Gastrocnemius medialis (tissue), 4 donors: ENCODE data around the gene LIG4. TPM values are rescaled to one million over a fixed set of nuclear protein-coding genes. Genes with fewer than 3 reads are reported as not detected.

ENCODE experiments used
- ATAC-seq, 2 donors: fragments of 150-250 bp; one replicate each; pipeline ENCODE4 v1.9.1; 2016
- DNase-seq, 2 donors: peaks; one replicate each; pipeline ENCODE4 v3.0.0-alpha.2; 2019
- H3K27ac ChIP-seq, 4 donors: fragments of 200-600 bp; sonication (generic); 1 replicate in 1 of 4; 2 replicates in 3 of 4; pipeline ENCODE4 v1.5.1; 2016 to 2018; ENCODE audit warnings: mild to moderate bottlenecking in 2 of 4, moderate library complexity in 1 of 4
- H3K27me3 ChIP-seq, 3 donors: fragments of 200-600 bp; sonication (generic) in 2 of 3; 1 replicate in 1 of 3; 2 replicates in 2 of 3; pipeline versions ENCODE4 v1.5.1 to v1.6.0; 2016 to 2019; ENCODE audit warnings: mild to moderate bottlenecking in 1 of 3, moderate library complexity in 1 of 3
- H3K36me3 ChIP-seq, 2 donors: fragments of 200-600 bp; sonication (generic) in 1 of 2; one replicate each; pipeline ENCODE4 v1.5.1; 2017 to 2018
- H3K4me1 ChIP-seq, 2 donors: fragments of 200-600 bp; sonication (generic) in 1 of 2; one replicate each; pipeline ENCODE4 v1.5.1; 2016 to 2017; ENCODE audit warnings: mild to moderate bottlenecking in 2 of 2
- H3K4me3 ChIP-seq, 4 donors: fragments of 200-600 bp; sonication (generic) in 3 of 4; 1 replicate in 1 of 4; 2 replicates in 3 of 4; pipeline ENCODE4 v1.5.1; 2016 to 2019; ENCODE audit warnings: mild to moderate bottlenecking in 2 of 4
- H3K9me3 ChIP-seq, 3 donors: fragments of 200-600 bp; sonication (generic) in 2 of 3; 1 replicate in 1 of 3; 2 replicates in 2 of 3; pipeline ENCODE4 v1.5.1; 2016 to 2019
- POLR2A ChIP-seq, 2 donors: fragments of 450-650 bp; IDR thresholded peaks; one replicate each; pipeline ENCODE4 v1.6.1; 2017; ENCODE audit warnings: antibody characterized with exemption in 2 of 2, mild to moderate bottlenecking in 2 of 2, moderate library complexity in 2 of 2
- in situ Hi-C, 4 donors: fragments of 200-750 bp; cut with MboI; loops; one replicate each; pipeline versions ENCODE4 v1.15.0 to v1.8.0; 2017; ENCODE audit warnings: low sequenced_read_pairs in 4 of 4
- intact Hi-C: fragments of 100-400 bp; cut with DNase I; formaldehyde crosslinking; loops from one replicate; pipeline ENCODE4 v1.15.1; 2023; ENCODE audit warnings: low total_unique reads
- total RNA-seq, 4 donors: library from RNA; depleted of rRNA; stranded (reverse); fragments of >200 nt; gene quantifications; one replicate each; pipeline versions ENCODE4 v1.1.0 to v1.2.3, GENCODE V29; 2016
- TF ChIP-seq, protein P1 (sequence below), 5 experiments: fragments of 450-650 bp in 3 of 5; fragments of 200-600 bp in 2 of 5; sonication (generic) in 2 of 5; IDR thresholded peaks in 4 of 5; conservative IDR thresholded peaks in 1 of 5; 1 replicate in 4 of 5; 2 replicates in 1 of 5; pipeline ENCODE4 v1.5.1; 2016 to 2019; ENCODE audit warnings: antibody characterized with exemption in 5 of 5, mild to moderate bottlenecking in 3 of 5, moderate library complexity in 3 of 5

LIG4 gene
- total RNA-seq, 4 donors from 2014 or later: 5.6 to 12.4 (median 11.3) TPM

DNA sequence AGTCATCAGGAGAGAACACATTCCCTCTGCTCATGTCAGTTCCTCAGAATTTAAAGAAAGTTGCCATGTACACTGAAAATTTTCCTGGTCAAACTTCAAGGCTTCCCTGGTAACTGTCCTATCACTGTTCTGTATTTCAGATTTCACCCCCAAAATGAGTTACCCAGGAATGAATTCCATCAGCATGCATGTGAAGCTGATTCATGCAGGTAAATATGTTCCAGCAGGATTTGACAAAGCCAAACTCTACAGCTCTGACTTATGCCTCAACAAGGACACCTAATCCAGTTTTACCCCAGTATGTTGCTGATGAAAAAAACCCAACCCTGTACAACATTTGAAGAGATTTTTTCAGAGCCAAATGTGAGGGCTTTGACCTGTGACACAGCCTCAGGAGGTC is 21.5 kb downstream of the LIG4 start:
- no peak for TF ChIP-seq POLR2A (IDR thresholded peaks at IDR 0.05)
- TF ChIP-seq, protein P1, sequence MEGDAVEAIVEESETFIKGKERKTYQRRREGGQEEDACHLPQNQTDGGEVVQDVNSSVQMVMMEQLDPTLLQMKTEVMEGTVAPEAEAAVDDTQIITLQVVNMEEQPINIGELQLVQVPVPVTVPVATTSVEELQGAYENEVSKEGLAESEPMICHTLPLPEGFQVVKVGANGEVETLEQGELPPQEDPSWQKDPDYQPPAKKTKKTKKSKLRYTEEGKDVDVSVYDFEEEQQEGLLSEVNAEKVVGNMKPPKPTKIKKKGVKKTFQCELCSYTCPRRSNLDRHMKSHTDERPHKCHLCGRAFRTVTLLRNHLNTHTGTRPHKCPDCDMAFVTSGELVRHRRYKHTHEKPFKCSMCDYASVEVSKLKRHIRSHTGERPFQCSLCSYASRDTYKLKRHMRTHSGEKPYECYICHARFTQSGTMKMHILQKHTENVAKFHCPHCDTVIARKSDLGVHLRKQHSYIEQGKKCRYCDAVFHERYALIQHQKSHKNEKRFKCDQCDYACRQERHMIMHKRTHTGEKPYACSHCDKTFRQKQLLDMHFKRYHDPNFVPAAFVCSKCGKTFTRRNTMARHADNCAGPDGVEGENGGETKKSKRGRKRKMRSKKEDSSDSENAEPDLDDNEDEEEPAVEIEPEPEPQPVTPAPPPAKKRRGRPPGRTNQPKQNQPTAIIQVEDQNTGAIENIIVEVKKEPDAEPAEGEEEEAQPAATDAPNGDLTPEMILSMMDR (IDR thresholded peaks at IDR 0.05 in 4 of 5, conservative IDR thresholded peaks at IDR 0.05 in 1 of 5): no peak
- in situ Hi-C loops (no loop called here), intact Hi-C loops (loop anchor here (2.0 kb wide), 1 partner anchor 43 kb away; no protein-coding TSS in a partner anchor)
- ATAC-seq (no peak), DNase-seq (no peak)
- Histone ChIP-seq H3K4me1 (no peaks in the 10 kb centered on the region), H3K27ac (no peak overlapping the region), H3K27me3 (no peaks in the 10 kb centered on the region), H3K4me3 (no peak overlapping the region), H3K9me3 (no peaks in the 10 kb centered on the region), H3K36me3 (no peaks in the 10 kb centered on the region)

DNA sequence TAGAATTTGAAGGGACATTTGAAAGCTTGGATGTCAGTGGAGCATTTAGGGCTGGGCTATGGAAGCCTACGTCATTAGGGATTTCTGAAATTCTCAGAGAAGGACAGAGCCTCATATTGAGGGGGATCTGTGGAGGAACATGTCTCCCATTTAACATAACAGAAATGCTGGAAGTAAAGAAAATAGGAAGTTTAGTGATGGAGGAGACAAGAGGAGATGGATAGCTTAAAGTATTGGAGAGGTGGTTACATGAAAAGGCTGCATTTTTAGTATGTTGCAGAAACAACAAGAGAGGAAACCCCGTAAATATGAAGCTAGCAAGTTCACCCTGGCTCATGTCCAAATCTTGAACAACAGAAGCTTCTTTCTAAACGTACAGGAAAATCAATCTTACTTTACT is 24.4 kb downstream of the LIG4 start:
- no peaks in the 10 kb centered on the region for H3K27me3 ChIP-seq
- H3K4me1 ChIP-seq: no peaks in the 10 kb centered on the region
- no peak overlapping the region for H3K4me3 ChIP-seq
- H3K36me3 ChIP-seq: no peaks in the 10 kb centered on the region
- in situ Hi-C loops (no loop called here), intact Hi-C loops (no loop called here)
- DNase-seq: no peak
- ATAC-seq: no peak
- no peak overlapping the region for H3K27ac ChIP-seq
- TF ChIP-seq, protein P1 (IDR thresholded peaks at IDR 0.05 in 4 of 5, conservative IDR thresholded peaks at IDR 0.05 in 1 of 5): no peak
- TF ChIP-seq POLR2A (IDR thresholded peaks at IDR 0.05): no peak
- H3K9me3 ChIP-seq: no peaks in the 10 kb centered on the region

DNA sequence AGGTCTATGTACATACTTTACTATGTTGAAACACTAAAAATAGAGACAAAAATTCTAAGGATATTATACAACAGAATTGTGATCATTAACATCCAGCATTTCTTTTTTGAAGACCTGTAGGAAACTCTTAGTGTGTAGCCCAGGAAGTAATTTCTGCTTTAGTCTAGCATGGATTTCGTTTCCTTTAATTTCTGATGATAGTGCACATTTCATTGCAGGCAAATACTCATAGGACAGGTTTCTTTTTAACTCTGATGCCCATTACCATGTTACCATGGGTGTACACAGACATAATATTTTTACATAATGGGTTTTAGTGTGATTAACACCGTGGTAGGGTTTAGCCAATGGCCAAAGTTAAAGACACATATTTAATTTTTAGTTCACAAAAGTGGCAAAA is 27.1 kb downstream of the LIG4 start:
- in situ Hi-C loops: no loop called here
- no peak for DNase-seq
- no peaks in the 10 kb centered on the region for H3K4me1 ChIP-seq
- intact Hi-C loops: no loop called here
- H3K9me3 ChIP-seq: no peaks in the 10 kb centered on the region
- no peaks in the 10 kb centered on the region for H3K36me3 ChIP-seq
- H3K27me3 ChIP-seq: no peaks in the 10 kb centered on the region
- no peak overlapping the region for H3K27ac ChIP-seq
- TF ChIP-seq, protein P1 (IDR thresholded peaks at IDR 0.05 in 4 of 5, conservative IDR thresholded peaks at IDR 0.05 in 1 of 5): no peak
- no peak for TF ChIP-seq POLR2A (IDR thresholded peaks at IDR 0.05)
- no peak overlapping the region for H3K4me3 ChIP-seq
- ATAC-seq: no peak

DNA sequence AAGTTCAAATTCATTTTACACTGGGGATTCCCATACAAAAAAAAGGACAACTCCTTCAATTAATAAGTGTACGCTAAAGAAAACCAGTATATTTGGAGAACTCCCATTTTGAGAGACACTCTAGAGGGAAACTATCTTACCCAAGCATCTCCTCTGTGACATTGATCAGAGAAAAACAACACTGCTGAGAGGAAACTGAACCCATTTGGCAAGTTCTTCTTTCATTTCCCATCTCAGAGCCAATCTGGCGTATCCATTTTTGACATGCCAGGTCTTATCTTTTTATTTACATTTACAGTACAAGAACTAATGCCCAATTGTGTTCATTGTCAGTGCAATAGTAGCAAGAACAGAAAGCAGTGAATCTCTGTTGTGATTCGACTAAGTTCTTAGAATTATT is 30.1 kb downstream of the LIG4 start:
- no peak for TF ChIP-seq POLR2A (IDR thresholded peaks at IDR 0.05)
- TF ChIP-seq, protein P1 (IDR thresholded peaks at IDR 0.05 in 4 of 5, conservative IDR thresholded peaks at IDR 0.05 in 1 of 5): no peak
- H3K4me1 ChIP-seq: no peaks in the 10 kb centered on the region
- no peaks in the 10 kb centered on the region for H3K9me3 ChIP-seq
- ATAC-seq (no peak), DNase-seq (no peak)
- no peak overlapping the region for H3K27ac ChIP-seq
- in situ Hi-C loops (no loop called here), intact Hi-C loops (no loop called here)
- no peak overlapping the region for H3K4me3 ChIP-seq
- H3K36me3 ChIP-seq: no peaks in the 10 kb centered on the region
- no peaks in the 10 kb centered on the region for H3K27me3 ChIP-seq

DNA sequence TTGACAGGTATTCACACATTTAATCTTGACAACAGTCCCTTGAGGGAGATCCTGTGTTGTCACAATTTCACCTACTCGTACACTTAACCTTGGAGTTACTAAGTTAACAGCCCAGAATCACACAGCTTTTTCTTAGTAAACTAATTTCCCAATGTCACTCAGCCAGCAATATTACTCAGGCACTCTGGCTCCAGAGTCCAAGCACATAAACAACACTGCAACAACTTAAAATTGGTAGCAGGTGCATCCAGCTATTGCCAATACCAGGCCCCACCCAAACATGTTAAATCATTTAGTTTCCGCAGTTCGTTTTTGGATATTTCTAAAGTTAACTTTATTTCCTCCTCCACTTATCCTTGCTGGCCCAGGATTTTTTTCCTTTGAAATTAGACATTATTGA is 32.7 kb downstream of the LIG4 start:
- H3K27ac ChIP-seq: no peak overlapping the region
- H3K36me3 ChIP-seq: no peaks in the 10 kb centered on the region
- intact Hi-C loops (no loop called here), in situ Hi-C loops (no loop called here)
- ATAC-seq (no peak), DNase-seq (no peak)
- H3K27me3 ChIP-seq: no peaks in the 10 kb centered on the region
- H3K9me3 ChIP-seq: no peaks in the 10 kb centered on the region
- H3K4me1 ChIP-seq: no peaks in the 10 kb centered on the region
- H3K4me3 ChIP-seq: no peak overlapping the region
- TF ChIP-seq POLR2A (IDR thresholded peaks at IDR 0.05): no peak
- TF ChIP-seq, protein P1 (IDR thresholded peaks at IDR 0.05 in 4 of 5, conservative IDR thresholded peaks at IDR 0.05 in 1 of 5): no peak
